ENCODE results near the gene CDK11B.
"Not testable (repeated sequence)": the region's sequence is repeated elsewhere in the genome, so short reads cannot be mapped to it uniquely, and the experiment has no call there.

Gene CDK11B

GRCh38 chr1:1599935-1600860 lies 58.6 kb downstream of the CDK11B start, which contains the start of gene FNDC10:
TSS of gene FNDC10 (minus strand) at chr1:1600135. CDS start at chr1:1600015, 120 bp downstream.
- no peak for DNase-seq (ENCODE audit: low read depth, low spot score)

- DNase-seq (ENCODE audit: low read depth, low spot score) = no peak
These were observed 59.5 kb downstream of the CDK11B start for GRCh38 chr1:1599030-1599934.

- DNase-seq (ENCODE audit: low read depth, low spot score) = no peak
These were observed 60.1 kb downstream of the CDK11B start for GRCh38 chr1:1598720-1599029.

GRCh38 chr1:1598051-1598719 lies 60.6 kb downstream of the CDK11B start:
- DNase-seq (ENCODE audit: low read depth, low spot score) = no peak

- DNase-seq (ENCODE audit: low read depth, low spot score) = no peak
These were observed 61.4 kb downstream of the CDK11B start for GRCh38 chr1:1597275-1597930.

DNA sequence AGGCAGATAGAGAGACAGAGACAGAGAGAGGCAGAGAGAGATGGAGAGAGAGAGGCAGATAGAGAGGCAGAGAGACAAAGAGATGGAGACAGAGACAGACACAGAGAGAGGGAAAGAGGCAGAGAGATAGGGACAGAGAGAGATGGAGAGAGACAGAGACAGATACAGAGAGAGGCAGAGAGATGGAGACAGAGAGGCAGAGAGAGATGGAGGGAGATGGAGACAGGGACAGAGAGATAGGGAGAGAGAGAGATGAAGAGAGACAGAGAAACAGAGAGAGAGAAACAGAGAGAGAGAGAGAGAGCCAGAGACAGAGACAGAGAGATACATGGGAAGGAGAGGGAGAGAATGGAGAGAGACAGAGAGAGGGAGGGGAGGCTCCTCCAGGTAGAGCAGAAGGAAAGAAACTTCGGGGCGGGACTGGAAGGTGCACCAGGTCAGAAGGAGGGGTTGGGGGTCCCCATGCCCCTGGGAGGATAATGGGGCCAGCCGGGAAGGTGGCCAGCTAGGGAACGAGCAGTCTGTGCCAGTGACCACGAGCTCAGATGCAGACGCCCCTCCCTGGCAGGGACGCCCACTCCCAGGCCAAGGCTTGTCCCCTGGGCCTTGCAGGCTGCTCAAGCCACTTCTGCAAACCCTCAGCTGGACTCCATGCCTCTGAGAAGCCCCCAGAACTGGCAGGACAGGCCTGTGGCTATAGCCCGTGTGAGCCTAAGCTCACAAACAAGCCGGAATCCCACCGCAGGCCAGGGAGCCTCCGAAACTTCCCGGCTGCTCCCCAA lies 62.1 kb downstream of the CDK11B start:
- DNase-seq (ENCODE audit: low read depth, low spot score) = no peak

GRCh38 chr1:1595341-1595740 lies 63.5 kb downstream of the CDK11B start:
- DNase-seq (ENCODE audit: low read depth, low spot score) = not testable (repeated sequence)

- DNase-seq (ENCODE audit: low read depth, low spot score) = no peak
These were observed 64.1 kb downstream of the CDK11B start for GRCh38 chr1:1594602-1595260.

- no peak for DNase-seq (ENCODE audit: low read depth, low spot score)
These were observed 64.8 kb downstream of the CDK11B start for GRCh38 chr1:1593834-1594601.

GRCh38 chr1:1591452-1591851 lies 67.4 kb downstream of the CDK11B start:
- DNase-seq (ENCODE audit: low read depth, low spot score) = no peak
